Measurements from ENCODE around the gene CYB561D2. TPM values are rescaled to one million over a fixed set of nuclear protein-coding genes. Genes with fewer than 3 reads are reported as not detected.

CYB561D2 gene
- total and polyA plus RNA-seq, 2 donors (not counting 3 experiments of a cell fraction or from before 2014, with no cell fraction given) = 13.6 to 46.0 TPM

GRCh38 chr3:50320853-50321335, 29.8 kb upstream of the CYB561D2 start:
- Histone ChIP-seq H3K27ac (ENCODE audit: insufficient read depth, low read depth, low read length) (peak overlapping the region; percentile 87), H3K4me1 (ENCODE audit: control insufficient read depth, extremely low read depth, insufficient read depth, low read length) (peaks cover 67% of the 10 kb centered on the region), H3K9ac (replicated peaks; ENCODE audit: extremely low read depth, insufficient read depth, low read length) (peak overlapping the region; percentile 89), H3K79me2 (ENCODE audit: control insufficient read depth, insufficient read depth, low read length) (peaks cover 52% of the 10 kb centered on the region), H3K4me2 (ENCODE audit: insufficient read depth, low read length) (peak overlapping the region; percentile 69), H3K9me3 (replicated peaks; ENCODE audit: control insufficient read depth, insufficient read depth, low read length) (no peaks in the 10 kb centered on the region), H3K27me3 (ENCODE audit: control insufficient read depth in 2 of 2, insufficient read depth in 2 of 2, low read length in 2 of 2) (no peaks in the 10 kb centered on the region), H2AFZ (ENCODE audit: low read depth, low read length) (no peak overlapping the region), H3K36me3 (ENCODE audit: control insufficient read depth in 2 of 2, extremely low read depth in 1 of 2, insufficient read depth in 2 of 2, low read length in 2 of 2) (peaks cover 11 to 40% of the 10 kb centered on the region in 2 experiments), H3K4me3 (replicated peaks in 1 of 3; ENCODE audit: insufficient read depth in 1 of 3, low read depth in 1 of 3, low read length in 3 of 3) (peak overlapping the region; percentile 65 to 89 (median 89)), H4K20me1 (replicated peaks; ENCODE audit: control insufficient read depth, extremely low read depth, insufficient read depth, low read length) (no peaks in the 10 kb centered on the region), H3K9me1 (replicated peaks; ENCODE audit: control insufficient read depth, extremely low read depth, insufficient read depth, low read length) (no peaks in the 10 kb centered on the region)
- CTCF ChIA-PET = interaction anchor here (0.5 to 4.3 kb wide), 13 partner anchors 7 to 1360 kb away, joined by 3 to 36 read pairs (median 3); partner anchors contain the start of genes CYB561D2, HYAL3, NAA80 and NPRL2
- intact Hi-C loops (cut with micrococcal nuclease) (no loop called here), dilution Hi-C loops (cut with MboI; ENCODE audit: extremely low pct_ligation_motif_present, low sequenced_read_pairs) (no loop called here)
- FAIRE-seq (no peak), DNase-seq (ENCODE audit: low read depth, low spot score) (peak; percentile 77)
- TF ChIP-seq POLR2A (IDR thresholded peaks at IDR 0.05; ENCODE audit: low read depth, low read length) (peak; percentile 71), CTCF (IDR thresholded peaks at IDR 0.05; ENCODE audit: extremely low read depth in 1 of 2, insufficient read depth in 1 of 2, low read depth in 1 of 2, low read length in 2 of 2) (no peak), GATA2 (IDR thresholded peaks at IDR 0.05; ENCODE audit: insufficient read depth, insufficient read length, low read depth, low read length) (no peak), POLR2AphosphoS5 (IDR thresholded peaks at IDR 0.05; ENCODE audit: insufficient read depth, low read depth, low read length) (no peak), EZH2 (IDR thresholded peaks at IDR 0.05; ENCODE audit: borderline replicate concordance, low read depth, low read length, severe bottlenecking) (no peak), MYC (IDR thresholded peaks at IDR 0.05; ENCODE audit: low read depth, low read length) (no peak), FOS (IDR thresholded peaks at IDR 0.05; ENCODE audit: borderline replicate concordance, insufficient read depth, low read length) (no peak), JUN (IDR thresholded peaks at IDR 0.05; ENCODE audit: borderline replicate concordance, insufficient read depth, insufficient read length, low read depth) (no peak), MAX (IDR thresholded peaks at IDR 0.05; ENCODE audit: insufficient read depth, insufficient read length) (no peak)
- BruUV-seq (replicated peaks) = no TSS peak
- POLR2A ChIA-PET = interaction anchor here (0.6 to 5.1 kb wide), 2 partner anchors 15 to 62 kb away, joined by 3 to 38 read pairs; no protein-coding TSS in a partner anchor
